HG02840 (cell line): ENCODE results near the gene HDAC1.
"Not testable (repeated sequence)": the region's sequence is repeated elsewhere in the genome, so short reads cannot be mapped to it uniquely, and the experiment has no call there.

Experiments
- ATAC-seq: cut with Tn5 transposase; IDR thresholded peaks from one replicate; pipeline ENCODE4 v1.9.1; 2021; ENCODE audit warnings: mild to moderate bottlenecking, moderate library complexity, moderate number of reproducible peaks; ENCODE audit not compliant: unreplicated experiment, low FRiP score

Gene HDAC1

DNA sequence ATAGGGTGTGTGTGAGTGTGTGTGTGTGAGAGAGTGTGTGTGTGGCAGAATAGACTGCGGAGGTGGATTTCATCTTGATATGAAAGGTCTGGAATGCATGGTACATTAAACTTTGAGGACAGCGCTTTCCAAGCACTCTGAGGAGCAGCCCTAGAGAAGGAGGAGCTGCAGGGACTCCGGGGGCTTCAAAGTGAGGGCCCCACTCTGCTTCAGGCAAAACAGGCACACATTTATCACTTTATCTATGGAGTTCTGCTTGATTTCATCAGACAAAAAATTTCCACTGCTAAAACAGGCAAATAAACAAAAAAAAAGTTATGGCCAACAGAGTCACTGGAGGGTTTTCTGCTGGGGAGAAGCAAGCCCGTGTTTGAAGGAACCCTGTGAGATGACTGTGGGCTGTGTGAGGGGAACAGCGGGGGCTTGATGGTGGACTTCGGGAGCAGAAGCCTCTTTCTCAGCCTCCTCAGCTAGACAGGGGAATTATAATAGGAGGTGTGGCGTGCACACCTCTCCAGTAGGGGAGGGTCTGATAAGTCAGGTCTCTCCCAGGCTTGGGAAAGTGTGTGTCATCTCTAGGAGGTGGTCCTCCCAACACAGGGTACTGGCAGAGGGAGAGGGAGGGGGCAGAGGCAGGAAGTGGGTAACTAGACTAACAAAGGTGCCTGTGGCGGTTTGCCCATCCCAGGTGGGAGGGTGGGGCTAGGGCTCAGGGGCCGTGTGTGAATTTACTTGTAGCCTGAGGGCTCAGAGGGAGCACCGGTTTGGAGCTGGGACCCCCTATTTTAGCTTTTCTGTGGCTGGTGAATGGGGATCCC is 18.3 kb upstream of the HDAC1 start:
- no peak for ATAC-seq

DNA sequence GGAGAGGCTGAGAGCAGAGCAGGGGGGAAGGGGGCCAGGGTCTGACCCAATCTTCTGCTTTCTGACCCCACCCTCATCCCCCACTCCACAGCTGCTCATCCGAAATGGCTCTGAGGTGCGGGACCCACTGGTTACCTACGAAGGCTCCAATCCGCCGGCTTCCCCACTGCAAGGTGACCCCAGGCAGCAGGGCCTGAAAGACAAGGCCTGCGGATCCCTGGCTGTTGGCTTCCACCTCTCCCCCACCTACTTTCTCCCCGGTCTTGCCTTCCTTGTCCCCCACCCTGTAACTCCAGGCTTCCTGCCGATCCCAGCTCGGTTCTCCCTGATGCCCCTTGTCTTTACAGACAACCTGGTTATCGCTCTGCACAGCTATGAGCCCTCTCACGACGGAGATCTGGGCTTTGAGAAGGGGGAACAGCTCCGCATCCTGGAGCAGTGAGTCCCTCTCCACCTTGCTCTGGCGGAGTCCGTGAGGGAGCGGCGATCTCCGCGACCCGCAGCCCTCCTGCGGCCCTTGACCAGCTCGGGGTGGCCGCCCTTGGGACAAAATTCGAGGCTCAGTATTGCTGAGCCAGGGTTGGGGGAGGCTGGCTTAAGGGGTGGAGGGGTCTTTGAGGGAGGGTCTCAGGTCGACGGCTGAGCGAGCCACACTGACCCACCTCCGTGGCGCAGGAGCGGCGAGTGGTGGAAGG is 17.1 kb upstream of the HDAC1 start:
- no peak for ATAC-seq

DNA sequence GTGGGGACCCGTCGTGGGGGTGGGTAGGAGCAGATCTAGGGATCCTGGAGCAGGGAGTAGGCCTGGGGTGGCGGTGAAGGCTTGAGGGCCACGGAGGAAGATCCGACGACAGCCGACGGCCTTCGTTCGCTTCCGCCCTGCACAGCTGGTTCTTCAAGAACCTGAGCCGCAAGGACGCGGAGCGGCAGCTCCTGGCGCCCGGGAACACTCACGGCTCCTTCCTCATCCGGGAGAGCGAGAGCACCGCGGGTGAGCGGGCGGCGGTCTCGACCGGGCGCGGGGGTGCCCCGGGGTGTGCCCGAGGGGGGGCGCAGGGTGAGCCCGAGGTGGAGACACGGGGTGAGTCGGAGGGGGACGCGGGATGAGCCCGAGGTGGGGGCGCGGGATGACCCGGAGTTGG is 16.5 kb upstream of the HDAC1 start:
- no peak for ATAC-seq

DNA sequence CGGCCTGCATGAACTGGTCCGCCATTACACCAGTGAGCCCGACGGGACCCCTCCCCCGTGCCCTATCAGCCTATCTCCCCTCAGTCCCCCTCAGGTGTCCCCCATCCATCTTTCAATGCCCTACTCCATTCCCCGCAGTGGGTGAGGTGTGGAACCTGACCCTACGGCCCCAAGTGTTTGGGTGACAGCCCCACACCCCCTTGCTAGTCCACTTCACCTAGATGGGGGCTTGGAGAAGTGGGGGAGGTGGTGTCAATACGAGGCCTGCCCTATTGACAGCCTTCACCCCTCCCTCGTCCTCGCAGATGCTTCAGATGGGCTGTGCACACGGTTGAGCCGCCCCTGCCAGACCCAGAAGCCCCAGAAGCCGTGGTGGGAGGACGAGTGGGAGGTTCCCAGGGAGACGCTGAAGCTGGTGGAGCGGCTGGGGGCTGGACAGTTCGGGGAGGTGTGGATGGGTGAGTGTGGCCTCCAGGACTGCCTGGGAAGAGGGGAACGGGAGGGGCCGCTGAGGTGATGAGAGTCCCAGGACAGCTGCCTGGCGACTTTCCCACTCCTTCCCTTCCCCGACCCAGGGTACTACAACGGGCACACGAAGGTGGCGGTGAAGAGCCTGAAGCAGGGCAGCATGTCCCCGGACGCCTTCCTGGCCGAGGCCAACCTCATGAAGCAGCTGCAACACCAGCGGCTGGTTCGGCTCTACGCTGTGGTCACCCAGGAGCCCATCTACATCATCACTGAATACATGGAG is 15.7 kb upstream of the HDAC1 start:
- no peak for ATAC-seq

GRCh38 chr1:32284777-32285176 is 7.1 kb upstream of the HDAC1 start:
- ATAC-seq, result not testable (repeated sequence)

- no peak for ATAC-seq
These were observed 6.2 kb upstream of the HDAC1 start for GRCh38 chr1:32285658-32286057.

DNA sequence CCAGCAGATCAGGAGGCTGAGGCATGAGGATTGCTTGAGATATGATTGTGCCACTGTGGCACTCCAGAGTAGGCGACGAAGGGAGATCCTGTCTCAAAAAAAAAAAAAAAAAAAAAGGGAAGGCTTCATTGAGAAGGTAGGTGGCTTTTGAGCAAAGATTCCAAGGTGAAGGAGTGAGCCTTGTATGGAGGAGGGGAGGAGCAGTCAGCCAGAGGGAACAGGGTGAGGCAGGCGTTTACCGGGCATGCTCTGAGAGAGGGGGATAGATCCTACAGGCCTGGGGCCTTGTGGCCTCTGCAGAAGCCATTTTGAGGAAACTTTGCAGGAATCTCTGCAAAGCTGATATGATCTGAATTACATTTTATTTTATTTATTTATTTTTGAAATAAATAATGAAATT is 5.1 kb upstream of the HDAC1 start:
- ATAC-seq, result no peak

GRCh38 chr1:32289256-32289655 is 2.6 kb upstream of the HDAC1 start:
- ATAC-seq, result no peak

DNA sequence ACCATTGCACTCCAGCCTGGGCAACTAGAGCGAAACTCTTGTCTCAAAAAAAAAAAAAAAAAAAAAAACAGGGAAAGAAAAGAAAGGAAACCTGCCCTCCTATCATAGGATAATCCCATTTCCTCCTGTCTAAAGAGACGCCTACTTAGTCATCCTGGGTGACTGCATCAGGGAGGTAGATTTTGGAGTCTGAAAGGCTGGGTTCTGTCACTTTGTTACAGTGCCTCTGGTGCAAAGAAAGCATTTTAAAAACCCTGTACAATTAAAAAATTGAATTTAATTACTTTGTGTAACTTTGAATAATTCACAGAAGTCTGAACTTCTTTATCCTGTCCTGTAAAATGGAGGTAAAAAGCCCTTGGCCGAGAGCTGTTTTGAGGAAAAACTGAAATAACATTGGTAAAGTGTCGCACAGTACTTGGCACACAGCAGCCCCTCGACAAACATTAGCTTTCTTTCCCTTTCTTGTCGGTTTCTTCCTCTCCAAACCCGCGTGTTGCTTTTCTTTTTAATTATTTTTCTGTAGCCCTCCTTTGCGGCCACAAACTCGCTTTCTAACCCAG is 657 bp upstream of the HDAC1 start:
- no peak for ATAC-seq

- not testable (repeated sequence) for ATAC-seq
These were observed 6.3 kb downstream of the HDAC1 start for GRCh38 chr1:32298211-32298610.

DNA sequence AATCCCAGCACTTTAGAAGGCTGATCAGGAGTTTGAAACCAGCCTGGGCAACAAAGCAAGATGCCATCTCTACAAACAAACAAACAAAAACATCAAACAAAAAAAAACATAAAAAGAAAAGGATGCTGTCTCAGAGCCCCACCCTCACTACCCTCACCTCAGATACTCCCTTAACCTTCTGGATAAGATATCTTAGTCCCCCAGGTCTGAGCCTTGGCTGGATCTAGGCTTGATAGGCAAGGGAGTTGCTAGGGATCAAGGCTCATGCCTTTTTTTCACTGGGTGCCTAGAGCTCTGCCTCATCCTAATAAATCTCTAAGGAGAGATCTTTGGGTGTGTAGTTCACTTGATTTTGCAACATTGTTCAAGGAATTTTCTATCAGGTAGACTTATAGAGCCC is 7.4 kb downstream of the HDAC1 start:
- ATAC-seq, result no peak

GRCh38 chr1:32303358-32303757 is 11.5 kb downstream of the HDAC1 start:
- ATAC-seq, result no peak

DNA sequence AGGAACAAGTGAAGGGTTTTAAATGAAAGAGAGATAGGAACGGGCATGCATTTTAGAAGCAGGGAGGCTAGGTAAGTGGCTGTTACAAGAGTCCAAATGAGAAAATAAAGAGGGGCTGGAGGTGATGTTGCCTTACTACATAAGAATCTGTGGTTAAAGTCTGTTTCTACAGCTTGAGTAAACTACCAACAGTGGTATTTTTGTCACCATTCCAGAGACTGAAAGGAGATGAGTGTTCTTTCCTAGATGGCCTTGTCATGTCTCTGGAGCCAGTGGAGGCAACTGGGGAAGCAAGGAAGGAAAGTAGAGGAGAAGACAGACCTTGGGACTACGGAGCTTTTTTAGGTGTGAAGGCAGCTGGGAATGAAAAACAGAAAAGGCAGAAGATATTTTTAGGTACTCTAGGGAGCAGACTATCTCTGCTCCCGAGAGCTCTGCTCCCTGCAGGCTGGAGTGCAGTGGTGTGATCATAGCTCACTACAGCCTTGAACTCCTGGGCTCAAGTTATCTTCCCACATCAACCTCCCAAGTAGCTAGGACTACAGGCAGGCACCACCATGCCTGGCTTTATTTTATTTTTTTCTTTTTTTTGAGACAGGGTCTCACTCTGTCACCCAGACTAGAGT is 12.2 kb downstream of the HDAC1 start:
- ATAC-seq, result no peak

DNA sequence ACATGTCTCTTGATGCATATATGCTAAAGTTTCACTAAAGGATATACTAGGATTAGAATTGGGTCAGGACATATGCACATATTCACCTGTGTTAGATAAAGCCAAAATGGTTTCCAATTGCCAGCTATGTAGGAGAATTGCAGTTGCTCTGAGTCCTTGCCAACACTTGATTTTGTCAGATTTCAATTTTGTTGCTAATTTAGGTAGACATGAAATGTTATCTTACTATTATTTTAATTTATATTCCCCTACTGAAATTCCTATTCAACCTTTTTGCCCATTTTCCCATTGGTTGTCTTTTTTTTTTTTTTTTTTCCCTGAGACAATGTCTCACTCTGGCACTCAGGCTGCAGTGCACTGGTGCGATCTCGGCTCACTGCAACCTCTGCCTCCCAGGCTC is 13.4 kb downstream of the HDAC1 start:
- no peak for ATAC-seq

DNA sequence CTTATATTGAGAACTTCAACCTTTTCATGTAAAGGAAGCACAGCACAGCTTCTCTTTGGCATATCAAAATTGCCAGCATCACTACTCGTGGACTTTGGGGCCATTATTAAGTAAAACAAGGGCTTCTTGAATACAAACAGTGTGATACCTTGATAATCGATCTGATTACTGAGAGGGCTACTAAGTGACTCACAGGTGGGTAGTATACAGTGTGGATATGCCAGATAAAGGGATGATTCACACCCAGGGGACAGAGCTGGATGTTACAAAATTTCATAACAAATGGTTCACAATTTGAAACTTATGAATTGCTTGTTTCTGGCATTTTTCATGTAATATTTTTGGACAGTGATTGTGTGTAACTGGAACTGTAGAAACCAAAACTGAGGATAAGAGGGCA is 15.4 kb downstream of the HDAC1 start:
- ATAC-seq, result no peak

DNA sequence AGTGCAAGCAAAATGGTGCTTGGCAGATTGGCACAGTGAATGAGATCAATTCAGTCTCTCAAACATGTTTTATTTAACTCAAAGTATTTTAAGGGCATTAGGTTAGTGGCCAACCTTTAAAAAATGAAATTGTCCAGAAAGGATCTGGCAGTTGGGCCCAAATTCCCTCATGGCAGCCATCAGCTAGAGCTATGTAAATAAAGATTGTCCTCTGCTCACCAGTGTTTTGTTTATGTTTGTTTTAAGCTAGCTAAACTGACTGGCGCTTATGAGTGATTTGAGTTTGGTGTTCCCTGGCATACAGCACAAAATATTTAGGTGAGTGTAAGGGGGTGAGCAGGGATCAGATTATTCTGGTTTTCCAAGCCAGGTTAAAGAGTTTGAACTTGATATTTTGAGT is 18.1 kb downstream of the HDAC1 start:
- ATAC-seq, result no peak

GRCh38 chr1:32311709-32312393 is 20.0 kb downstream of the HDAC1 start:
- no peak for ATAC-seq

DNA sequence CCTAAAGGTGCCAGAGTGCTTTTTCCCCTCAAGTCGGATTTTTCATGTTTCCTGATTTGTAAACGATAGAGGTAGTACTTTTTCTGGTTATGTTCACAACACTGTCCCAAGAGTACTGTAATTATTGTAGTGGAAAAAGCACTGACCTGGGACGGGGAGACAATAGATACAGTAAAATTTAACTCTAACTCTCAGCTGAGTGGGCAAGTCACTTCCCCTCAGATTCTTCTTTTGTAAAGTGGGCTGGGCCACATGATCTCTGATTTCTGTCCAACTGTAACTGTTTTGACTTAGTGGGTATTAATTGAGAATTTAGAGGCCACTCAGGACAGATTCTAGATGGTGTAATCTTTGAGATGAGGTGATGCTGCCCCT is 25.0 kb downstream of the HDAC1 start:
- no peak for ATAC-seq

DNA sequence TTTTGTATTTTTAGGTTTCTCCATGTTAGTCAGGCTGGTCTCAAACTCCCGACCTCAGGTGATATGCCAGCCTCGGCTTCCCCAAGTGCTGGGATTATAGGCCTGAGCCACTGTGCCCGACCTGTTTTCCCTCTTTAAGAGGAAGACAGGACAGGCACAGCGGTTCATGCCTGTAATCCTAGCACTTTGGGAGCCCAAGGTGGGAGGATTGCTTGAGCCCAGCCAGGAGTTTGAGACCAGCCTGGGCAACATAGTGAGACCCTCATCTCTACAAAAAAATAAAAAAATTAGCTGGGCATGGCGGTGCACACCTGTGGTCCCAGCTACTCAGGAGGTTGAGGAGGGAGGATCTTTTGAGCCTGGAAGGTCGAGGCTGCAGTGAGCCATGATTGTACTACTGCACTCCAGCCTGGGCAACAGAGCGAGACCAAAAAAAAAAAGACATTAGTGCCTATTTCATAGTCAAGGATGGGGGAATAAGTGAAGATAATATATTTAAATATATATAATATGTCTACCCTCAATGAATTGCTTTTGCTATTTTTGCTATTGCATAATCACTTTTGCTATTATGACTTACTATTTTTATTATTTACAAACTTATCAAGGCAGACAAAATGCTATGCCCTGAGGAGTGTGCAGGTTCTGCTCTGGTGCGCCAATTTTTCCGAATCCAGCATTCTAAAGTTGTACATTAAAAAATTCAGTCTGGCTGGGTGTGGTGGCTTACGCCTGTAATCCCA is 26.4 kb downstream of the HDAC1 start:
- ATAC-seq, result no peak
